ENCODE results near the gene SIL1.

GRCh38 chr5:139181835-139182452 is 16.2 kb downstream of the SIL1 start:
- no peak for TF ChIP-seq CTCF (IDR thresholded peaks at IDR 0.05)
- no peak for TF ChIP-seq POLR2A (IDR thresholded peaks at IDR 0.05)
